GM12892 (cell line): Measurements from ENCODE around the gene TMEM184B.

Source experiments
- POLR2A ChIP-seq: IDR thresholded peaks from 2 replicates; pipeline ENCODE4 v1.6.1; 2011; ENCODE audit warnings: low read depth, low read length, control low read depth
- POLR2AphosphoS5 ChIP-seq: IDR thresholded peaks from 2 replicates; pipeline ENCODE4 v1.6.1; 2011; ENCODE audit warnings: low read depth, low read length, control low read depth

DNA sequence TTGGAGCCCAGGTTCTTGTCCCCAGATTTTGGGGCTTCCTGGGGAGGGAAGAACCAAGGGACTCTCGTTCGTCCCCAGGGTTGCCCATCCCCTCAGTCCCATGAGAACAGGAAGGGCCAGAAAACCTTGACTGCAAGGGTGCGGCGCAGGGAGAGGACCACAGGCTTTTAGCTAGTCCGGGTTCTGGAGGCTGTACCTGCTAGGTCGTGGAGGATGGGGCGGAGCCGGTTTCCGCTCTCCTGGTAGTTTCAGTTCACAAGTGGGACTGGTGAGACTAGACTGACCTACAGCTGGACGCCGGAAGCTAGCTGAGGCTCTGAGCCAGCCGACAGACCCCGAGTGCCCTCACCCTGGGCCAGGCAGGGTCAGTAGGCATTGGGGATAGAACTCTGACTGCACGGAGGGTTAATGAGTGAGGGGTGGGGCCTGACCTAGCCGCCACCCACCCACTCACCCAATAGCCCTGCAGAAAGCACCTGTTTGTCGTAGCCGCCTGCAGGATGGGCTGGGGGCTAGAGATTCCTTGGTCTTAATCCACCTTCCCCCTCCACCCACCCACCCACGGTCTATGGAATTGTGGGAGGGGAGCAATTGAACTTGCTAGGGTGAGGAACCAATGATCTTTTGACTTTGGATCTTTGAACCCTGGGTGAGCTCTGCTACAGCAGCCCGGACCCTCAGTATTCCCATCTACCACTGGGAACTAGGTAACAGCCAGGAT, 69.6 kb downstream of the TMEM184B start:
- TF ChIP-seq POLR2A (no peak), POLR2AphosphoS5 (no peak)
